H1 (cell line): ENCODE results near the gene RPE. TPM values are rescaled to one million over a fixed set of nuclear protein-coding genes. Genes with fewer than 3 reads are reported as not detected.

Experiments used
- CTCF ChIA-PET: fragments of 300-600 bp; sonication (Branson Sonifier 250); formaldehyde crosslinking; loops from one replicate; lab custom pipeline; 2021; ENCODE audit not compliant: partially characterized antibody; lab: Charles Lee
- POLR2A ChIA-PET: fragments of 300-600 bp; sonication (Branson Sonifier 250); formaldehyde crosslinking; loops from one replicate; lab custom pipeline; 2021; ENCODE audit warnings: inconsistent platforms; ENCODE audit not compliant: partially characterized antibody; lab: Charles Lee
- DNase-seq, 2 experiments: peaks; one replicate each; pipeline versions ENCODE4 v3.0.0 to v3.0.0-alpha.2; 2010 to 2022; ENCODE audit warnings: low spot score in 2 of 2, low read depth in 1 of 2, mixed read lengths in 1 of 2
- FAIRE-seq: peaks from 2 replicates; lab custom pipeline; 2011; peaks lifted over from hg19 to GRCh38; lab: Jason Lieb, UNC
- H2AFZ ChIP-seq: 2 replicates; pipeline ENCODE4 v1.8.1; 2012; ENCODE audit warnings: low read length, inconsistent platforms
- H2AK5ac ChIP-seq: 2 replicates; pipeline ENCODE4 v1.6.1; 2013; ENCODE audit warnings: low read depth, low read length
- H2BK120ac ChIP-seq: replicated peaks from 2 replicates; pipeline ENCODE3; 2013; ENCODE audit warnings: low read depth, low read length, inconsistent platforms
- H2BK12ac ChIP-seq: 2 replicates; pipeline ENCODE4 v1.6.1; 2013; ENCODE audit warnings: low read depth, low read length
- H2BK15ac ChIP-seq: 2 replicates; pipeline ENCODE4 v1.6.1; 2013; ENCODE audit warnings: low read length
- H2BK20ac ChIP-seq: 2 replicates; pipeline ENCODE4 v1.6.1; 2013; ENCODE audit warnings: low read length
- H2BK5ac ChIP-seq: 2 replicates; pipeline ENCODE4 v1.6.1; 2013; ENCODE audit warnings: low read depth, low read length
- H3K14ac ChIP-seq: 2 replicates; pipeline ENCODE4 v1.6.1; 2013; ENCODE audit warnings: inconsistent platforms; ENCODE audit not compliant: insufficient read length
- H3K18ac ChIP-seq: 2 replicates; pipeline ENCODE4 v1.6.1; 2013; ENCODE audit warnings: low read length; ENCODE audit errors: extremely low read depth
- H3K23ac ChIP-seq: 2 replicates; pipeline ENCODE4 v1.6.1; 2013; ENCODE audit warnings: inconsistent platforms; ENCODE audit not compliant: insufficient read length
- H3K23me2 ChIP-seq: 2 replicates; pipeline ENCODE4 v1.6.1; 2013; ENCODE audit warnings: low read depth, low read length
- H3K27ac ChIP-seq: 2 replicates; pipeline ENCODE4 v1.6.1; 2011; ENCODE audit warnings: low read depth, low read length, inconsistent platforms
- H3K27me3 ChIP-seq, 4 experiments: replicated peaks in 1 of 4; 1 replicate in 1 of 4; 2 replicates in 3 of 4; pipeline versions ENCODE4 v1.6.1 to v1.8.1; 2011 to 2013; ENCODE audit warnings: low read length in 3 of 4, mild to moderate bottlenecking in 3 of 4, inconsistent platforms in 2 of 4, mixed read lengths in 2 of 4, moderate library complexity in 1 of 4; ENCODE audit not compliant: control insufficient read depth in 3 of 4, insufficient read depth in 3 of 4; ENCODE audit errors: extremely low read depth in 1 of 4
- H3K36me3 ChIP-seq, 4 experiments: 2 replicates each; pipeline versions ENCODE4 v1.6.1 to v1.8.1; 2011 to 2013; ENCODE audit warnings: mild to moderate bottlenecking in 4 of 4, low read length in 3 of 4, moderate library complexity in 2 of 4, control low read depth in 1 of 4, inconsistent platforms in 1 of 4; ENCODE audit not compliant: insufficient read depth in 4 of 4, control insufficient read depth in 2 of 4
- H3K4ac ChIP-seq: replicated peaks from 2 replicates; pipeline ENCODE3; 2013; ENCODE audit warnings: low read length, low read depth, mixed read lengths, inconsistent platforms; ENCODE audit not compliant: insufficient read length
- H3K4me1 ChIP-seq, 4 experiments: replicated peaks in 1 of 4; 1 replicate in 1 of 4; 2 replicates in 3 of 4; pipeline versions ENCODE4 v1.6.1 to v1.8.1; 2011 to 2013; ENCODE audit warnings: low read length in 3 of 4, inconsistent platforms in 2 of 4, mixed read lengths in 1 of 4; ENCODE audit not compliant: insufficient read depth in 4 of 4, control insufficient read depth in 3 of 4
- H3K4me2 ChIP-seq, 2 experiments: 2 replicates each; pipeline versions ENCODE4 v1.6.1 to v1.8.1; 2011 to 2013; ENCODE audit warnings: low read depth in 2 of 2, low read length in 2 of 2, control low read depth in 1 of 2, inconsistent platforms in 1 of 2, mild to moderate bottlenecking in 1 of 2; ENCODE audit not compliant: insufficient read depth in 1 of 2
- H3K4me3 ChIP-seq, 4 experiments: fragments of 200-600, 300-600 bp in 1 of 4; sonication (generic), shearing (Covaris generic), sonication (Bioruptor Twin) in 1 of 4; 2 replicates each; pipeline versions ENCODE4 v1.5.1 to v1.8.1; 2011 to 2016; ENCODE audit warnings: low read length in 4 of 4, low read depth in 3 of 4, control low read depth in 2 of 4, inconsistent platforms in 2 of 4, mild to moderate bottlenecking in 2 of 4, mixed read lengths in 1 of 4, moderate library complexity in 1 of 4; ENCODE audit not compliant: insufficient read depth in 2 of 4; ENCODE audit errors: extremely low read depth in 1 of 4
- H3K56ac ChIP-seq: replicated peaks from 2 replicates; pipeline ENCODE3; 2013; ENCODE audit warnings: low read depth, mild to moderate bottlenecking, mixed read lengths, low read length, inconsistent platforms; ENCODE audit not compliant: insufficient read length
- H3K79me1 ChIP-seq: 2 replicates; pipeline ENCODE4 v1.6.1; 2013; ENCODE audit warnings: low read depth, low read length, control low read depth
- H3K79me2 ChIP-seq, 2 experiments: 2 replicates each; pipeline versions ENCODE4 v1.6.1 to v1.8.1; 2012 to 2013; ENCODE audit warnings: low read length in 2 of 2, mild to moderate bottlenecking in 2 of 2, inconsistent platforms in 1 of 2; ENCODE audit not compliant: insufficient read depth in 2 of 2, control insufficient read depth in 1 of 2
- H3K9ac ChIP-seq, 4 experiments: replicated peaks in 1 of 4; 1 replicate in 1 of 4; 2 replicates in 3 of 4; pipeline versions ENCODE4 v1.6.1 to v1.8.1; 2011 to 2013; ENCODE audit warnings: low read depth in 3 of 4, low read length in 3 of 4, control low read depth in 2 of 4, mild to moderate bottlenecking in 2 of 4, moderate library complexity in 2 of 4, inconsistent platforms in 1 of 4; ENCODE audit errors: extremely low read depth in 1 of 4
- H3K9me3 ChIP-seq, 2 experiments: 2 replicates each; pipeline versions ENCODE4 v1.6.1 to v1.8.1; 2012 to 2013; ENCODE audit warnings: mild to moderate bottlenecking in 2 of 2, moderate library complexity in 2 of 2, control low read depth in 1 of 2, inconsistent platforms in 1 of 2, low read depth in 1 of 2, low read length in 1 of 2, mixed read lengths in 1 of 2; ENCODE audit not compliant: insufficient read depth in 2 of 2
- H4K20me1 ChIP-seq, 2 experiments: replicated peaks in 1 of 2; 2 replicates each; pipeline versions ENCODE3 to v1.8.1; 2011 to 2013; ENCODE audit warnings: inconsistent platforms in 2 of 2, low read length in 2 of 2, mild to moderate bottlenecking in 1 of 2; ENCODE audit not compliant: insufficient read depth in 2 of 2, control insufficient read depth in 1 of 2
- H4K5ac ChIP-seq: 2 replicates; pipeline ENCODE4 v1.6.1; 2013; ENCODE audit warnings: low read length, low read depth, mixed read lengths, inconsistent platforms; ENCODE audit not compliant: insufficient read length
- H4K8ac ChIP-seq: 2 replicates; pipeline ENCODE4 v1.8.0; 2013; ENCODE audit warnings: mild to moderate bottlenecking, moderate library complexity, low read length, inconsistent platforms; ENCODE audit not compliant: insufficient read depth; ENCODE audit errors: extremely low read depth
- H4K91ac ChIP-seq: replicated peaks from 2 replicates; pipeline ENCODE3; 2013; ENCODE audit warnings: low read length, mixed read lengths, inconsistent platforms; ENCODE audit not compliant: insufficient read length
- ASH2L ChIP-seq: fragments of 200-600, 300-600 bp; sonication (generic); IDR thresholded peaks from one replicate; pipeline ENCODE4 v1.7.1; 2017; ENCODE audit warnings: low read length
- CBX5 ChIP-seq: fragments of 300-800, 300-1000 bp; sonication (generic); IDR thresholded peaks from 2 replicates; pipeline ENCODE4 v1.7.1; 2016; ENCODE audit warnings: antibody characterized with exemption, low read length, low read depth
- CREB1 ChIP-seq: IDR thresholded peaks from 2 replicates; pipeline ENCODE4 v1.6.1; 2012; ENCODE audit warnings: inconsistent platforms
- GABPA ChIP-seq: IDR thresholded peaks from 2 replicates; pipeline ENCODE4 v1.6.1; 2011; ENCODE audit warnings: mild to moderate bottlenecking, low read length, moderate library complexity, borderline replicate concordance; ENCODE audit not compliant: insufficient read depth
- SP2 ChIP-seq: IDR thresholded peaks from 2 replicates; pipeline ENCODE4 v1.6.1; 2012; ENCODE audit warnings: mild to moderate bottlenecking, low read length, inconsistent platforms
- TAF1 ChIP-seq: IDR thresholded peaks from 2 replicates; pipeline ENCODE4 v1.6.1; 2011; ENCODE audit warnings: mild to moderate bottlenecking, low read depth, low read length
- TBP ChIP-seq: IDR thresholded peaks from 2 replicates; pipeline ENCODE4 v1.6.1; 2011; ENCODE audit warnings: low read depth, low read length, improper control_type of control experiment
- YY1 ChIP-seq: IDR thresholded peaks from 2 replicates; pipeline ENCODE4 v1.6.1; 2011; ENCODE audit warnings: low read depth, mild to moderate bottlenecking, low read length
- WGBS, 2 experiments: shearing (Covaris generic) in 1 of 2; methylation state at CpG; one replicate each; pipeline versions ENCODE4 v1.1.6 to v1.1.7; 2013 to 2015; ENCODE audit warnings: low lambda C conversion rate in 2 of 2, mixed read lengths in 2 of 2, inconsistent platforms in 1 of 2, low coverage in 1 of 2, missing lambda C conversion rate in 1 of 2; ENCODE audit not compliant: insufficient replicate concordance in 2 of 2, insufficient coverage in 1 of 2, insufficient read length in 1 of 2; ENCODE audit errors: extremely low coverage in 1 of 2, missing lambda C conversion rate in 1 of 2; 5-methylcytosine and 5-hydroxymethylcytosine counted together
- long read RNA-seq, 2 experiments: library from RNA in 1 of 2; library from capped mRNA in 1 of 2; stranded (forward); transcript quantifications; one replicate each; pipeline ENCODE4 v2.0.0, GENCODE V29; 2021; ENCODE audit warnings: inconsistent platforms in 1 of 2
- polyA minus RNA-seq, 3 experiments: library from RNA; depleted of rRNA, polyadenylated mRNA; stranded (reverse); fragments of >200 nt; gene quantifications; 1 replicate in 2 of 3; 2 replicates in 1 of 3; pipeline ENCODE4 v1.2.3, GENCODE V29; 2011
- polyA plus RNA-seq, 7 experiments: library from polyadenylated mRNA; depleted of rRNA in 3 of 7; stranded (reverse) in 5 of 7; unstranded in 2 of 7; fragments of >200 nt in 5 of 7; fragments of 200-250 nt in 2 of 7; gene quantifications; 1 replicate in 5 of 7; 2 replicates in 1 of 7; 4 replicates in 1 of 7; pipeline versions ENCODE4 v1.2.1 to v1.2.3, GENCODE V29; 2011 to 2013; ENCODE audit warnings: missing spikeins in 2 of 7, mixed read lengths in 2 of 7
- total RNA-seq: library from RNA; stranded (reverse); fragmentation: NEBNext Ultra II Directional; extraction: Animal tissue kit (Norgen Biotek cat#: 25700); gene quantifications from 2 replicates; pipeline ENCODE4 v1.2.1, GENCODE V29; 2021

RPE gene
- total RNA-seq (76.0 and 77.8 TPM in 2 replicates), polyA plus RNA-seq (2011; rRNA removed) (95.9 and 102 TPM in 2 replicates), polyA minus RNA-seq (2011; rRNA and poly(A)+ RNA removed) (155 and 163 TPM in 2 replicates)
- polyA plus RNA-seq (2011; cell fraction: cytosol; rRNA removed), result 117 TPM
- polyA plus RNA-seq (2011; cell fraction: nucleus; rRNA removed), result 66.6 TPM
- polyA plus RNA-seq (2012, experiment 1 of 2), result 62.5 to 69.3 TPM (median 68.0 TPM) in 4 replicates
- polyA plus RNA-seq (2012, experiment 2 of 2), result 4.8 TPM
- polyA plus RNA-seq (2013, experiment 1 of 2), result 31.0 TPM
- 29.5 TPM for polyA plus RNA-seq (2013, experiment 2 of 2)
- 91.7 TPM for polyA minus RNA-seq (2011; cell fraction: cytosol; rRNA and poly(A)+ RNA removed)
- 72.6 TPM for polyA minus RNA-seq (2011; cell fraction: nucleus; rRNA and poly(A)+ RNA removed)
- long read RNA-seq, experiment 1, transcript RPE-202 (6 exons, 2,569 nt), result major isoform, 18 of 51 reads
- long read RNA-seq, experiment 1, partial matches to known transcripts, result 8 of 51 reads
- long read RNA-seq, experiment 1, other reads (novel, unspliced or antisense), result 22 of 51 reads
- long read RNA-seq, experiment 2, transcript RPE-202 (6 exons, 2,569 nt), result major isoform, 57 of 90 reads
- long read RNA-seq, experiment 2, partial matches to known transcripts, result 1 of 90 reads
- long read RNA-seq, experiment 2, other reads (novel, unspliced or antisense), result 18 of 90 reads

- H3K18ac ChIP-seq, result peak within 1 kb of the TSS; percentile 44; the same call in 1 of the 2 replicates
- TF ChIP-seq TBP (peak; percentile 79), CBX5 (no peak), SP2 (no peak), GABPA (peak; percentile 90), TAF1 (peak; percentile 88), YY1 (peak; percentile 83), ASH2L (peak; percentile 92), CREB1 (peak; percentile 50; the same call in 1 of the 2 replicates)
Measured at GRCh38 chr2:210002158-210003157, at the start of gene RPE. TSS of gene RPE (plus strand) at chr2:210002638. CDS start at chr2:210002662, 24 bp downstream.

More at GRCh38 chr2:210002158-210003157, at the start of gene RPE:
- H3K4ac ChIP-seq, result peak within 1 kb of the TSS; percentile 94
- peak within 1 kb of the TSS; percentile 79 to 85 for H3K4me2 ChIP-seq
- H2AK5ac ChIP-seq, result no peak within 1 kb of the TSS; the same call in 1 of the 2 replicates
- H3K4me1 ChIP-seq, result peaks cover 0 to 2% (median 0%) of the 10 kb centered on the region in 4 experiments; a peak in 2 of 7 replicates
- H3K36me3 ChIP-seq, result peaks cover 0 to 15% (median 0%) of the 10 kb centered on the region in 4 experiments; a peak in 2 of 8 replicates
- H3K27ac ChIP-seq, result peak within 1 kb of the TSS; percentile 76
- WGBS, 2 experiments, result 3% methylated on average over 45 of the region's 58 CpGs; no CpG with 5 or more reads in 1 of the 2 experiments
- H2BK120ac ChIP-seq, result no peak within 1 kb of the TSS
- H3K14ac ChIP-seq, result no peak within 1 kb of the TSS
- peak; percentile 28 for FAIRE-seq
- peak within 1 kb of the TSS; percentile 73 to 97 (median 90) for H3K4me3 ChIP-seq
- H2BK20ac ChIP-seq, result no peak within 1 kb of the TSS
- no peaks in the 10 kb centered on the region for H3K9me3 ChIP-seq
- H2BK15ac ChIP-seq, result no peak within 1 kb of the TSS
- peaks cover 28 to 50% of the 10 kb centered on the region in 2 experiments for H3K79me2 ChIP-seq
- H2BK12ac ChIP-seq, result no peak within 1 kb of the TSS; the same call in 1 of the 2 replicates
- H3K56ac ChIP-seq, result peak within 1 kb of the TSS; percentile 73
- H4K20me1 ChIP-seq, result peaks cover 3 to 13% of the 10 kb centered on the region in 2 experiments
- H3K9ac ChIP-seq, result peak within 1 kb of the TSS; percentile 90 to 93 (median 90)
- H3K79me1 ChIP-seq, result peaks cover 4% of the 10 kb centered on the region; the same call in 1 of the 2 replicates
- no peak within 1 kb of the TSS for H3K23ac ChIP-seq
- no peaks in the 10 kb centered on the region for H3K27me3 ChIP-seq
- H2BK5ac ChIP-seq, result peak within 1 kb of the TSS; percentile 88
- ChIA-PET POLR2A (interaction anchor here (0.6 to 1.0 kb wide), 5 partner anchors 10 to 311 kb away, joined by 3 to 4 read pairs (median 3); no protein-coding TSS in a partner anchor), CTCF (no interaction called here)
- DNase-seq, result peak; percentile 89 to 96
- H4K5ac ChIP-seq, result peak within 1 kb of the TSS; percentile 70
- H3K23me2 ChIP-seq, result peaks cover 7% of the 10 kb centered on the region; the same call in 1 of the 2 replicates
- H4K91ac ChIP-seq, result peak within 1 kb of the TSS; percentile 13
- peak within 1 kb of the TSS; percentile 94 for H4K8ac ChIP-seq
- H2AFZ ChIP-seq, result peak within 1 kb of the TSS; percentile 98
